ENCODE data around the gene NISCH.

- TF ChIP-seq CTCF (IDR thresholded peaks at IDR 0.05; ENCODE audit: low read depth, low read length) (no peak), EZH2phosphoT487 (IDR thresholded peaks at IDR 0.05; ENCODE audit: low read depth) (no peak)
Observed at GRCh38 chr3:52446042-52446441, 9.4 kb upstream of the NISCH start.

Data from OCI-LY3 (cell line).